GM10266 (cell line): ENCODE results near the gene PAEP.

Experiments
- DNase-seq: peaks from one replicate; pipeline ENCODE4 v3.0.0; 2012; ENCODE audit errors: extremely low spot score
- CTCF ChIP-seq: IDR thresholded peaks from 2 replicates; pipeline ENCODE4 v1.5.1; 2012; ENCODE audit warnings: mild to moderate bottlenecking, low read depth; ENCODE audit not compliant: control insufficient read depth, insufficient read depth; ENCODE audit errors: missing control alignments

The PAEP gene

GRCh38 chr9:135516132-135516860 lies 45.3 kb upstream of the PAEP start:
- no peak for DNase-seq
- no peak for TF ChIP-seq CTCF

DNA sequence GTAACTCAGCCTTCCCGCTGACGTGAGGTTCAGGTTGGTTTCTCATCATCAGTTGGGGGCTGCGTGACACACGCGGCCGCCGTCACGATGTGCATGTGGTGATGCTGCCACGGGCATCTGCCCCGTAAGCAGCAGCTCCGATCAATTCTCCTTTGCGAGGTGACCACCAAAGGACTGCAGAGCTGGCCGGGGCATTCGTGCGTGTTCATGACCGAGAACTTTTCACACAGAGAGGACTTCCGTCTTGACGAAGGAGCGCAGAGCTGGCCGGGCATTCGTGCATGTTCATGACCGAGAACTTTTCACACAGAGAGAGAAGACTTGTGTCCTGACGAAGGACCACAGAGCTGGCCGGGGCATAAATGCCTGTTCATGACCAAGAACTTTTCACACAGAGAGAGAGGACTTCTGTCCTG lies 44.1 kb upstream of the PAEP start:
- no peak for TF ChIP-seq CTCF
- no peak for DNase-seq

- no peak for DNase-seq
- TF ChIP-seq CTCF = no peak
Measured at GRCh38 chr9:135519179-135519971, 42.2 kb upstream of the PAEP start.

GRCh38 chr9:135520916-135521607 lies 40.5 kb upstream of the PAEP start, which contains the start of gene LCN1:
TSS of gene LCN1 (plus strand) at chr9:135521440. CDS start at chr9:135521498, 58 bp downstream.
- no peak for DNase-seq
- TF ChIP-seq CTCF = no peak

GRCh38 chr9:135521608-135522095 lies 39.9 kb upstream of the PAEP start:
- DNase-seq = no peak
- no peak for TF ChIP-seq CTCF

DNA sequence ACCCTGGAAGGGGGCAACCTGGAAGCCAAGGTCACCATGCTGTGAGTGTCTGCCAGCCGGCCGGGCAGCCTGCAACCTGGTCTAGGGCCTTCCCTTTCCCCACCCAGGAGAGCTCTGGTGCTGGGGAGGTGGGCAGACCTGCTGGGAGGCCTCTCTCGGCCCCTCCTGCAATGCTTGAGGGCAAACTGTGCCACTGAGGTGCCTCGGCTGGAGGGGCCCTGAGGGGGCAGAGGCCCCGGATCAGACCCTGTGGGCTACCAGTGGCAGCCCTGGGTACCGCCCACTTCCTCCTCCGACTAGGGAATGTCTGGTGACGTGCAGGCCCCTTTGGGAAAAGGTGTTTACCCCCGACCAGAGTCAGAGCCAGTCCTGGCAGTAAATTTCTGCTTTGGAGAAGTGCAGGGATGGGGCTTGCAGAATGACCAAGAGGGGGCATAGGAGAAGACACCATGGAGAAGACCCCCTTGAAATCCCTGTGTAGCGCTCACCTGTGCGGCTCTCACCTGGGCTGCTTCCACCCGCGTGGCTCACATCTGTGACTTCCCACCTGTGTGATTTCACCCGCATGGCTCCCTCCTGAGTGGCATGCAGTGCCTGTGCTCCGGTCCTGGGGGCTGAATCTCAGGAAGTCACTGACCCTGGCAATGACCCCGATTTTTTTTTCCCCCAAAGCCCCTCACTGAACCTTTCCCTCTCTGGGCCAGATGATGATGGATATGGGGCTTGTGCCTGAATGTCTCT lies 39.2 kb upstream of the PAEP start:
- no peak for DNase-seq
- TF ChIP-seq CTCF = no peak
